Measurements from ENCODE around the gene ZNF785.
"Not testable (repeated sequence)": the region's sequence is repeated elsewhere in the genome, so short reads cannot be mapped to it uniquely, and the experiment has no call there.

ZNF785 gene

GRCh38 chr16:30585400-30586191, at the start of gene ZNF785:
TSS of gene ZNF785 (minus strand) at chr16:30585697. CDS start at chr16:30585611, 86 bp downstream.
- DNase-seq (ENCODE audit: low read depth), result peak; percentile 85

DNA sequence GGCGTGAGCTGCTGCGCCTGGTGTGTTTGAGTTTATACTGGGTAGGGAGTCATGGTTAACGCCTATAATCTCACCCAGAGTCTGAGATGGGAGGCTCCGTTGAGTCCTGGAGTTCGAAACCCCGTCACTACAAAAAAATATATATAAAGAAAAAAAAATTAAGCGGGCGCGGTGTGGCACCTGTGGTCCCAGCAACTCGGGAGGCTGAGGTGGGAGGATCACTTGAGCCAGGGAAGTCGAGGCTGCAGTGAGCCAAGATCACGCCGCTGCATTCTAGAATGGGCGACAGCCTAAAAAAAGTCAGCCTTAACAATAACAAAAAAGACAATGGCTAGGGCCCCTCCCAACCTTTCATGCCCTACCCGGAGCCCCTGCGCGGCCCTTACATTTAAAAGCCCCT, 48.0 kb upstream of the ZNF785 start:
- DNase-seq (ENCODE audit: low read depth), result no peak

DNA sequence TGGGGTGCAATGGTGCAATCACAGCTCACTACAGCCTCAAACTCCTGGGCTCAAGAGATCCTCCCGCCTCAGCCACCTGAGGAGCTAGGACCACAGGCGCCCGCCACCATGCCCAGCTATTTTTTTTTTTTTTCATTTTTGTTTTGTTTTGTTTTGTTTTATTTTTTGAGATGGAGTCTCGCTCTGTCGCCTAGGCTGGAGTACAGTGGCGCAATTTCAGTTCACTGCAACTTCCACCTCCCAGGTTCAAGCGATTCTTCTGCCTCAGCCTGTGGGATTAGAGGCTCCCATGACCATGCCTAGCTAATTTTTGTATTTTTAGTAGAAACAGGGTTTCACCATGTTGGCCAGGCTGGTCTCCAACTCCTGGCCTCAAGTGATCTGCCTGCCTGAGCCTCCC, 47.0 kb upstream of the ZNF785 start:
- not testable (repeated sequence) for DNase-seq (ENCODE audit: low read depth)

DNA sequence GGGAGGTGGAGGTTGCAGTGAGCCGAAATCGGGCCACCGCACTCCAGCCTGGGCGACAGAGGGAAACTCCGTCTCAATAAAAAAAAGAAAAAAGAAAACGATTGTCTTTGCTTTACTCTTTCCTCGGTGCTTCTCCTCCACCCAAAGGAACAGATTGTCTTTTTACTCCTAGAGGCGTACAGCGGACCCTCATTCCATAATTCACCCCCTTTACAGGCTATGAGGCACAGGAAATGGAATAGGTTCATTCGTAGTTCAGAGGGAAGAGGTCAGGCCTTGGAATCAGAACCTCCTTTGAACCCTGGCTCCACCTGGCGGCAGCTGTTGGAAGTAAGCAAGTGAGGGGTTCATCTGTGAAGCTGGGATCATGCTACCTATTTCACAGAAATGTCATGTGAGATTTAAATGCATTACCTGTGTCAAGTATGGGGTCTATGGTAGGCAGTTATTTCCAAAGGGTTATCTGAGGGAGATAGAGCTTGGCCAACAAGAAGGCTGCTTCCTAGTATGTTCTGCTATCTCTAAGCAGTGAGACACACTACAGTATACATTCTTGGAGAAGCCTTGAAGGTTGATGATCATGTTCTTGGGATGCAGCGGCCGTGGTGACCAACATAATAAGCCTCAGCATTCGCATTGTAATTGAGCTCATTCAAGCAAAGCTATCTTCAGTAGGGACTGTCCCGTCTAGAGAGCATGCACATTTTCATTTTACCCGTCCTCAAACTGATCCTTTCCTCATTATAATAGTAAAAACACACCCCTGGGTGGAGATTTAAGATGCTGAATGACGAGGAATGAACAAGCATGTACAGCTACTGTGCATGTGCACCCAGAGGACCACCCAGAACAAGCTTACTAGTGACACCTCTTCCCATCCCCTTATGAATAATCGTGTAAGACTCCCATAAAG, 43.4 kb upstream of the ZNF785 start:
- peak; percentile 78 for DNase-seq (ENCODE audit: low read depth)

DNA sequence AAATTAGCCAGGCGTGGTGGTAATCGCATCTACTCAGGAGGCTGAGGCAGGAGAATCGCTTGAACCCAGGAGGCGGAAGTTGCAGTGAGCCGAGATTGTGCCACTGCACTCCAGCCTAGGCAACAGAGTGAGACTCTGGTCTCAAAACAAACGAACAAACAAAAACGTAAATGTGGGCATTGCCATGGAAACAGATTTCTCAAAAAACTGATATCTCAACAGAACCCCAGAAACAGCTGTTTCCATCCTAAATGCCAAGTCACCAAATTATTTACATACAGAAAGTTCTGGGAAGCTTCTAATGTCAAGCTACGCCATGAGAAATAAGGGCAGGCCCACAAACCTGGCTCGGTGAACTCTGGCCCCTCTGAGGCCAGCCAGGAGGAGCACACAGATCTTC, 40.7 kb upstream of the ZNF785 start:
- no peak for DNase-seq (ENCODE audit: low read depth)

- no peak for DNase-seq (ENCODE audit: low read depth)
These were observed 38.2 kb upstream of the ZNF785 start for GRCh38 chr16:30623536-30624283.

DNA sequence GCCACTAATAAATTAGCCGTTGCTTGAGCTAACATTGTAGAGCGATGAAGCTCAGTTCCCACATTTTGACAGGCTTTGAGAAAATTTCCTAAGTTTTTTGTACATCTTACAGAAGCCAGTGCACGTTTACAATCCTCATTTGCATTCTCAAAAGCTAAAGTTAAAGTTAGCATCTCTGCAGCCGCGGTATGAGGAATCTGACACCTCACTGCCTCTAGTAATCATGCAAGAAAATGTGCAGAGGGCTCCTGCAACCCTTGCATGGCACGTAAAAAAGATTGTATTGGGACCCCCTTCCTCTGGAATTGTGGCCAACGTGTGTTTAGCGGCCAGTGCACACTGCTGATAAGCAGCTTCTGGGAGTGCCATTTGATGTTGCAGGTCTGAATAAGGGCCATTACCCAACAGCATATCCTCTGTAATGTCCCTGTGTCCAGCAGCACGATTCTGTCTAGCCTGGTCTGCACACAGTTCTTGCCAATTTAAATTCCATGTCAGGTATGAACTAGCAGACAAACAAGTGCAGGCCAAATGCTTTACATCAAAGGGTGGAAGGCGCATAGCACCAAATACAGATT, 37.0 kb upstream of the ZNF785 start:
- no peak for DNase-seq (ENCODE audit: low read depth)

DNA sequence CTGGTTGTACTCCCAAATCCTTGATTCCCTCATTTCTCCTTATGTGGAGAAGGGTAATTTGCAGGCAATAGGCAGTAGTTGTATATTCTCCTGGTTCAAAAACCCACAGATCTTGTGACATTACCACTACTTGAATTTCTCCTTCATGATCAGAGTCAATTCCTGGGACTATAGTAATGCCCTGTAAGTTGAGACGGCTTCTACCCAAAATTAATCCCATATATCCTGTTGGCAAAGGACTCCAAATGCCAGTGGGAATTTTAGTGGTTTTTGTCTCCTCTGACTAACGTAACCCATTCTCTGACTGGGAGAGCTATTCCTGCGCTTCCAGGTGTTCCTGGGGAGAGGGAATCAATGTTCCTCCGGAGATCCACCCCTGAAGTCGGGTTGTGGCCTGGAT, 36.3 kb upstream of the ZNF785 start:
- DNase-seq (ENCODE audit: low read depth), result no peak

GRCh38 chr16:30620169-30620568, 34.7 kb upstream of the ZNF785 start:
- DNase-seq (ENCODE audit: low read depth), result no peak

DNA sequence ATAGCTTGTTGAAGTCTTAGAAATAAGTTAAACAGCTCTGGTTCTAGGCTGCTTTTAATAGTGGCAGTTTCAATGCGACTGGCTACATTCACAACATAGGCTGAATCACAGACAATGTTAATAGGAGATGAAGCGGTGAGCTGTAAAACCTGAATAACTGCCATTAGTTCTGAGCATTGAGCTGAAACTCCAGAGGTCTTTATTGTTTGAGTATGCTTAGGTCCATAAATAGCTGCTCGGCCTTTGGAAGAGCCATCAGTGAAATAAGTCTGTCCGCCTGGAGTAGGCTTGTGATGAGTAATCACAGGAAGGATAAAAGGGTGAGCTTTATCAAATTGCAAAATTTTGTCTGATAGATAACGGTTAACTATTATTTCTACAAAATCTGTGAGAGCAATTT, 34.1 kb upstream of the ZNF785 start:
- DNase-seq (ENCODE audit: low read depth), result no peak

DNA sequence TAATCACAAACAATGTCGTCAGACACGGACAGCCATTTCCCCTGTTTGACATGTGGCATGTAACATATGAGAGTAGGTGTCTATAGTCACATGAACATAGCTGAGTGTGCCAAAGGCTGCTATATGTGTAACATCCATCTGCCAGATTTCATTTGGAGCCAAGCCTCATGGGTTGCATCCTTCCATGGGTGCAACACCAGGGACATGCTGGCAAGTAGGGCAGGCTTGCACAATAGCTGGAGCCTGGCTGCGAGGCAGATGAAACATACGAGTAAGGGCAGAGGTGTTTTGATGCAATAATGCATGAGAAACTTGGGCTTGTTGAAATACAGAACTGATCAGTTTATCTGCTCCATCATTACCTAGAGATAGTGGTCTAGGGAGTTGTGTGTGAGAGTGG, 33.7 kb upstream of the ZNF785 start:
- DNase-seq (ENCODE audit: low read depth), result no peak

GRCh38 chr16:30615358-30616091, 30.0 kb upstream of the ZNF785 start:
- DNase-seq (ENCODE audit: low read depth), result peak; percentile 37

GRCh38 chr16:30609926-30610839, 24.7 kb upstream of the ZNF785 start, which contains the start of gene ZNF689:
TSS of gene ZNF689 (minus strand) at chr16:30610389. CDS start at chr16:30610041, 348 bp downstream.
- peak; percentile 86 for DNase-seq (ENCODE audit: low read depth)

GRCh38 chr16:30609002-30609925, 23.8 kb upstream of the ZNF785 start:
- DNase-seq (ENCODE audit: low read depth), result peak; percentile 28

GRCh38 chr16:30606004-30606403, 20.5 kb upstream of the ZNF785 start:
- no peak for DNase-seq (ENCODE audit: low read depth)

- no peak for DNase-seq (ENCODE audit: low read depth)
These were observed 19.7 kb upstream of the ZNF785 start for GRCh38 chr16:30605158-30605557.

DNA sequence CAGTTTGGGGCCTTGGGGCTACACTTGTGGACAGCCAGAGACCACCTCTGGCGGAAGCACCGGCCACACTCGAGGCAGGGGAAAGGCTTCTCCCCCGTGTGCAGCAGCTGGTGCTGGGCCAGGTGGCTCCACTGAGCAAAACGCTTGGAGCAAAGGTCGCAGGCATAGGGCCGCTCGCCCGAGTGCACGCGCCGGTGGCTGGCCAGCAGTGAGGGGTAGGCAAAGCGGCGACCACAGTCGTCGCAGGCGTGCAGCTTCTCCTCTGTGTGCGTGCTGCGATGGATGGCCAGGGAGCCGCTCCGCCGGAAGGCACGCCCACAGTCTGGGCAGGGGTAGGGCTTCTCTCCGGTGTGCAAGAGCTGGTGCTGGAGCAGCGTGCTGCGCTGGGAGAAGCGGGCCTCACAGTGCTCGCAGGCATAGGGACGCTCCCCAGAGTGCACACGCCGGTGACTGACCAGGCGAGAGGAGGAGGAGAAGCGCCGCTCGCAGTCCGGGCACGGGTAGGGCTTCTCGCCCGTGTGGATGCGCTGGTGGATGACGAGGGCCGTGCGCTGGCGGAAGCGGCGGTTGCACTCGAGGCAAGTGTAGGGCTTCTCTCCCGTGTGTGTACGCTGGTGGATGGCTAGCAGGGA, 18.9 kb upstream of the ZNF785 start:
- no peak for DNase-seq (ENCODE audit: low read depth)

- no peak for DNase-seq (ENCODE audit: low read depth)
These were observed 18.4 kb upstream of the ZNF785 start for GRCh38 chr16:30603945-30604315.
